Stimulated activated CD4-positive, alpha-beta T cell treated with anti-CD3 and anti-CD28 coated beads, Interleukin-4, amount 100 ng/mL, for 4 hours (primary cell): ENCODE measurements around the gene FGD4.
"Not testable (repeated sequence)": the region's sequence is repeated elsewhere in the genome, so short reads cannot be mapped to it uniquely, and the experiment has no call there.

Source experiments
- DNase-seq, 2 experiments: peaks; one replicate each; pipeline ENCODE4 v3.0.0-alpha.2; 2020

The FGD4 gene

GRCh38 chr12:32532422-32532821 lies 133.1 kb downstream of the FGD4 start:
- no peak for DNase-seq

- no peak for DNase-seq
Measured at GRCh38 chr12:32532951-32533350, 133.6 kb downstream of the FGD4 start.

DNA sequence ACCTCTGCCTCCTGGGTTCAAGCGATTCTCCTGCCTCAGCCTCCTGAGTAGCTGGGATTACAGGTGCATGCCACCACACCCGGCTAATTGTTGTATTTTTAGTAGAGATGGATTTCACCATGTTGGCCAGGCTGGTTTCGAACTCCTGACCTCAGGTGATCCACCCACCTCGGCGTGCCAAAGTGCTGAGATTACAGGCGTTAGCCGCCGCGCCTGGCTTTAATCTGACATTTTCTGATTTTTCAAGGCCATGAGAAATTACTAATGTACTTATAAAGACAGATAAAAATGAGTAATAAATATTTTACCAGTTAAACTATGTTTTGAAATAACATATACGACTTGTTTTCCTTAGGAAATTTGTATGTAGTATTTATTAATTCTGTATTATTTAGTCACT lies 134.1 kb downstream of the FGD4 start:
- not testable (repeated sequence) for DNase-seq

DNA sequence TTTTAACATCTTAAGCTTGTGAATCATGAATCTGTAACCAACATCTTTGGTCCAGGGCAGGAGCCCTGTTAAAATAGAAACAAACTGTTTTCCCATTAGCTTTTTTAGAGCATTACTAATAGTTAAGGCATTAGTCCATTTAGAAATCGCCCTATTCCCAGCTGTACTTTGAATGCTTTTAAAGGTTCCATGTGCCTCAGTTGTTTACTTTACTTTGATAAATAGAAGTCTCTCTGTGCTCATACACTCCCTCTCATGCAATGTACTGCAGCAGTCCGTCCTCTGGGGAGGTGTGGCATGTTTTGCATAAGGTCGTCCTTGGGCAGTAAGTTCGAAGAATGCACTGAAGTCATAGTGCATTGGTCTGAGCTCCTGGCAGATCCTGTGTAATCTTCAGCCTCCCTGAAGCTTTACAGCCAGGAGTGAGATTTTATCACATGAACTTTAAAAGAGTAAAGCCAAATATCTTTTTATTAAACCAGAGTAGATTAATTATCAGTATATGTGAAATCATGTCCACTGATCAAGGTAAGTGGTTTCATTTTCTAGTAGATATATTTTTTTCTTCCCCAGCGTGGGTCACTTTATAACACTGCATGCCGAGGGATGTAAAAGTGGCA lies 134.7 kb downstream of the FGD4 start:
- DNase-seq: no peak

GRCh38 chr12:32534698-32535097 lies 135.3 kb downstream of the FGD4 start:
- no peak for DNase-seq

GRCh38 chr12:32535288-32535999 lies 136.1 kb downstream of the FGD4 start:
- no peak for DNase-seq

- no peak for DNase-seq
Measured at GRCh38 chr12:32536000-32536345, 136.6 kb downstream of the FGD4 start.

- no peak for DNase-seq
Measured at GRCh38 chr12:32541754-32542374, 142.5 kb downstream of the FGD4 start.

GRCh38 chr12:32542428-32543229 lies 143.3 kb downstream of the FGD4 start:
- no peak for DNase-seq

DNA sequence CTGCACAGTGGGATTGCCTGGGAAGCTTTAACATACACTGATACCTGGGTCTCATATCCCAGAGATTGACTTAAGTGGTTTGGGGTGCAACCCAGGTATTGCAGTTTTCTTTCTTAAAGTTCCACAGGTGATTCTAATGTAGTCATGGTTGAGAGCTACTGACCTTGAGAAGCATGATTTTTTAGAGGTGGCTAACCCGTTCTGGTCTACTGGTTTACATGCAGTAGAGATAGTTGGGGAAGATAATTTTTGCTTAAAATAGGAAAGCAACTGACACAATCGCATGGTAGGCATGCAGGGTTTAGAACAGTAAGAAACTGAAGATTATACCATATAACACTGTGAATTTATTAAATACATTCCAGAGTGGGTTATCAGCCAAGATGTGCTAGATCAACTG lies 145.5 kb downstream of the FGD4 start:
- DNase-seq: no peak

GRCh38 chr12:32545413-32545980 lies 146.1 kb downstream of the FGD4 start:
- DNase-seq: no peak

DNA sequence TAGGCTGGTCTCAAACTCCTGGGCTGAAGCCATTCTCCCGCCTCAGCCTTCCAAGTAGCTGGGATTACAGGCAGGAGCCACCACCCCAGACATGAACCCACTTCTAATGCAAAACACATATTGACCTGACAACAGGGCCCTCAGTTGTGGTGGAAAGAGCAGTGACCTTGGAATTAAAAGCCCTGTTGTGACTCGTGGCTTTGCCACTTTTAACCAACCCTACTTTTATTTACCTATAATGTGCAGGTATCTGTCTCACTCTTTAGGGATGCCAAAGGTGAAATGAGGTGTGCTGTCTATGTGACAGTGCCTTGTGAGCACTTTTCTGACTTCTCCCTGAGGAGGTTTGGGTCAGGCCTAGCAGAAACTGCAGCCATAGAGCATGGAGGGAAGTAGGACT lies 146.9 kb downstream of the FGD4 start:
- DNase-seq: no peak

- DNase-seq: no peak
Measured at GRCh38 chr12:32548691-32549281, 149.4 kb downstream of the FGD4 start.

DNA sequence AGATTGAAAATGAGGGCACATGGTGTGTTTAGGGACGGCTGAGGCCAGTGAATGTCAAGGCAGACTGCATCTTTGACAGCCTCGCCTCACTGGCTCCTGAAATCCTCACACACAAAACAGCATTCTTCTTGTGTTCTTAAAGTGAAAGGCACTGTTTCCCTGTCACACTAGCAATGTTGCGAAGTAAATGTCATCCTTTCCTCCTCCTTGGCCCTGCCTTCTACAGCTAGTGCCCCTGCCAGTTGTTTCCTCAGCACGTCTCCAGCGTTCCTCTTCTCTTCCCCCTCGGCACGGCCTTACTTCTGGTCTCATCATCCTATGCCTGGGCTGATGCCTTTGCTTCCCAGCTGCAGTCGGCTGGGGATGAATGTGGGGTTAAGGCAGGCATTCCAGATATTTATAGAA lies 150.3 kb downstream of the FGD4 start:
- DNase-seq: no peak

DNA sequence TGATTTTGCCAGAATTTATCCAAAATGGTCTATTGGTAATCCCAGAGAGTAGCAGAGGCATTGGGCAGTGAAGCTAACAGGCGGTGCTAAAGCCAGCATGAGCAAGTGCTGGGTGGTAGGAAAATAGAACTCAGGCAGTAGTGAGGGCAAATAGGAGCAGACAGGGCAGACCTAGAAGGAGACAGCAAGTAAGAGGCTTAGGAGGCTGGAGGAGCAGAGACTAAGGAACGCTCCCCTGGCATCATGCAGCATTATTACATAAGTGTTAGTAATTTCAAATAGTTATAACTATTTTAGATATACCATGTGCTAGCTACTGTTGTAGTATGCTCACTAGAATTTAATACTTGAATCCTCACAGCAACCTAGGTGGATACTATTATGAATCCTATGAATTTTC lies 151.7 kb downstream of the FGD4 start:
- DNase-seq: no peak

DNA sequence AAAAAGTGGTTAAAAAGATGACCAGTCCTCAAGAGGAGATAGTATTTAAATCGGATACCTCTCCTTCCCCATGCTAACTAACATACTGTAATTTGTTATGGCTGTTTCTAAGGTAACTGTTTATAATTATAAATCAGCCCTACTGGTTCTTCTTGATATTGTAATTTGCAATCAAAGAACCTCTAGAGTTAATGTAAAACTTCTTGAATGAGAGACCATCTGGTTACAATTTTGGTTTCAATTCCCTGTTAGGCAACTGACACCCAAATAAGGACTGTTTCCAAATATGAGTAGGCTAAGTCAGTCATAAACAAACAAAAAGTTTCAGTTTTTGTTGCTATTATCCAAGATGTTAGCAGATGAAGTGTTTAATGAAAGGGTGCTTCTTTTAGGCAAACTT lies 159.5 kb downstream of the FGD4 start:
- DNase-seq: no peak

- DNase-seq: no peak
Measured at GRCh38 chr12:32559434-32559833, 160.1 kb downstream of the FGD4 start.

DNA sequence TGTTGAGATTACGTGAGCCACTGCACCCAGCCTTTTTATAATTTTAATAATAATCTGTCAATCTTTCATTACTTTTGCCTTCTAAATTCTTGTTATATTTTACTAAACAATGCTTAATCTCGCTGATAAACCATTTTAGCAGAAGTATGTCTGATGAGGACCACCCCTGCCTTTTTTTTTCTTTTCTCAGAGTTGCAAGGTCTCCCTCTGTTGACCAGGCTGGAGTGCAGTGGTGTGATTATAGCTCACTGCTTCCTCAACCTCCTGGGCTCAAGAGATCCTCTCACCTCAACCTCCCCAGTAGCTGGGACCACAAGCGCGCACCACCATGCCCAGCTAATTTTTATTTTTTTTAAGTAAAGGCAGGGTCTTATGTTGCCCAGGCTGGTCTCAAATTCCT lies 161.2 kb downstream of the FGD4 start:
- no peak for DNase-seq

GRCh38 chr12:32561931-32562341 lies 162.6 kb downstream of the FGD4 start:
- DNase-seq: no peak

DNA sequence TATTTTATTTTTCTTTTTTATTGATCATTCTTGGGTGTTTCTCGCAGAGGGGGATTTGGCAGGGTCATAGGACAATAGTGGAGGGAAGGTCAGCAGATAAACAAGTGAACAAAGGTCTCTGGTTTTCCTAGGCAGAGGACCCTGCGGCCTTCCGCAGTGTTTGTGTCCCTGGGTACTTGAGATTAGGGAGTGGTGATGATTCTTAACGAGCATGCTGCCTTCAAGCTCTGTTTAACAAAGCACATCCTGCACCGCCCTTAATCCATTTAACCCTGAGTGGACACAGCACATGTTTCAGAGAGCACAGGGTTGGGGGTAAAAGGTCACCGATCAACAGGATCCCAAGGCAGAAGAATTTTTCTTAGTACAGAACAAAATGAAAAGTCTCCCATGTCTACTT lies 163.1 kb downstream of the FGD4 start:
- DNase-seq: not testable (repeated sequence)

DNA sequence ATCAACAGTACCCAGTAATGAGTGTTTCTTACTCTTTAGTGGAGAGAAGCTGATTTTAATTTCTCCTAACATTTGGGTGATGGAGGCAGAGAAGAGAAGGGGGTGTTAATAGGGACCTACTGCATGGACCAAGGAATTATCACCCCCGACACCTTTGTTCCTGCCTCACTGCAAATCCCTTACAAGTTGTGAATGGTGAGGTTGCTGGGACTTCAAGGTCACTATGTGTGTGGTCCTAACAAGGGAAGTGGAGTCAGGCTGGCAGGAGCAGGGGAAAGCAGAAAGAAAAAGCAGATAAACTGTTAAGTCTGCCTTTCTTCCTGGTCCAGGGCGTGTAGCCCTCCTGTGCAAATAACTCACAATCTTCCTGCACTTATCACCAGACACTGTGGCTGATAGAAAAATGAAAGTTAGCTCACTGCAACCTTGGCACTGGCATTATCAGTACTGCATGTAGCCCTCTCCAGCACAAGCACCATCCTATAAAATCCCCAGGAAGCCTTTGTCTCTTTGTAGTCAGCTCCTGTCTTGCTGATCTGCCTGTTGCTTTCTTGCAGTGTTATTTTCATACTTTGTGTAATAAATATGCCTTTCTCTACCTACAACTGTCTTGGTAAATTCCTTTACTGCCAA lies 167.4 kb downstream of the FGD4 start:
- DNase-seq: no peak

- DNase-seq: no peak
Measured at GRCh38 chr12:32567296-32567674, 167.9 kb downstream of the FGD4 start.
